ENCODE measurements around the gene ALDH3B2.
"Not testable (repeated sequence)": the region's sequence is repeated elsewhere in the genome, so short reads cannot be mapped to it uniquely, and the experiment has no call there.

Gene ALDH3B2

DNA sequence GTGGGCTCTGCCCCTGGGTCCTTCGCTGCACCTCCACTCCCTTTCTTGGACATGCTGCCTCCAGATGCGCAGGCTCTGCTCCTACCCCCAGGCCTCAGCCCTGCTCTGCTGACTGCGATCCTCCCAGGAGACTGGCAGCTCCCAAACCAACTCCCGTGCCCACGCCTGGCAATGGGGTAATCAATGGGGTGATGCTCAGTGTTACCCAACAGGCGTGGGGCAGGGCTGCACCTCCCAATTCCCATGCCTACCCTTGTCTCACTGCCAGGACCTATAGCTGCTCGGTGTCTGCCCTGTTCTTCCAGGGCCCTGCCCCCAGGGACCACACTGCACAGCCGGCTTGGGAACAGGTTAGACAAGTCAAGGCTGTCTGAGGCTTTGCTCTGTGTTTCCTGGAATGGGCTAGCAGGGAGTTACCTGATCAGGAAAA, at the start of gene ALDH3B2:
ALDH3B2 (minus strand) TSS at position 182 of the 430 bp plus-strand sequence. CDS start 7,688 bp downstream, outside the sequence.
- in situ Hi-C loops (cut with HindIII; ENCODE audit: low sequenced_read_pairs), result no loop called here

GRCh38 chr11:67723036-67723435, 48.6 kb upstream of the ALDH3B2 start:
- in situ Hi-C loops (cut with HindIII; ENCODE audit: low sequenced_read_pairs), result not testable (repeated sequence)

DNA sequence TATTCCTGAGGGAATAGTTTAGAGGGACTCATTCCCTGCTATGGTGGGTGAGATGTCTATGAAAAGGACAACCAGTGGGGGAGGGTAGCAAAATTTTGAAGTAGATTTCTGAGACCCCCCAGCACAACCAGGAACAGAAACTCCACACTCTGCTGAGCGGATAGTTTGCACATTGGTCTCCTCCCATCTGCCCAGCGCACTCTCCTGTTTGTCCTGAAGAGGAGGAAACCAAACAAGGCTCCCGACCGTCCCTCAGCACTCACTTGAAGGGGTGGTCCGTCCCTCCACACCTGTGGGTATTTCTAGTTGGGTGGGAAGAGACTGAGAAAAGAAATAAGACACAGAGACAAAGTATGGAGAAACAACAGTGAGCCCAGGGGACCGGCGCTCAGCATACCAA, 41.8 kb upstream of the ALDH3B2 start:
- in situ Hi-C loops (cut with HindIII; ENCODE audit: low sequenced_read_pairs), result not testable (repeated sequence)

GRCh38 chr11:67715801-67716200, 41.4 kb upstream of the ALDH3B2 start:
- in situ Hi-C loops (cut with HindIII; ENCODE audit: low sequenced_read_pairs), result not testable (repeated sequence)

- in situ Hi-C loops (cut with HindIII; ENCODE audit: low sequenced_read_pairs), result not testable (repeated sequence)
Measured at GRCh38 chr11:67713892-67714509, 39.6 kb upstream of the ALDH3B2 start.

DNA sequence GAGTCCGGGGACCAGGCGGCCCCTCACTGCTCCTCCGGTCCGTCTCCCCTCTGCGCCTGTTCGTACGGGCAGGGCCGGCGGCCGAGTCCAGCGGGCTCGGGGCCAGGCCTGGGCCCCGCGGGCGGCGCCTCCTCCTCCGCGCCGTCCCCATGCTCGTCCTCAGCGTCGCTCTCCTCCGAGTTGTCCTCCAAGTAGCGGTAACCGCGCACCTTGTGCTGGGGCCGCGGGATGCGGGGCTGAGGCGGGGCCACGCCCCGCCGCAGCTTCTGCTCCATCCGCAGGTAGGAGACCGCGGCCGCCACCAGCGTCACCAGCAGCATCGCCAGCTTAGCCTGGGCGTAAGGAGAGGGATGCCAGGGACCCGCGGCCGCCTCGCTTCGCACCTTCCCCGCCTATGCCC, 37.3 kb upstream of the ALDH3B2 start:
- in situ Hi-C loops (cut with HindIII; ENCODE audit: low sequenced_read_pairs), result not testable (repeated sequence)

- in situ Hi-C loops (cut with HindIII; ENCODE audit: low sequenced_read_pairs), result not testable (repeated sequence)
Measured at GRCh38 chr11:67711212-67711611, 36.8 kb upstream of the ALDH3B2 start.

DNA sequence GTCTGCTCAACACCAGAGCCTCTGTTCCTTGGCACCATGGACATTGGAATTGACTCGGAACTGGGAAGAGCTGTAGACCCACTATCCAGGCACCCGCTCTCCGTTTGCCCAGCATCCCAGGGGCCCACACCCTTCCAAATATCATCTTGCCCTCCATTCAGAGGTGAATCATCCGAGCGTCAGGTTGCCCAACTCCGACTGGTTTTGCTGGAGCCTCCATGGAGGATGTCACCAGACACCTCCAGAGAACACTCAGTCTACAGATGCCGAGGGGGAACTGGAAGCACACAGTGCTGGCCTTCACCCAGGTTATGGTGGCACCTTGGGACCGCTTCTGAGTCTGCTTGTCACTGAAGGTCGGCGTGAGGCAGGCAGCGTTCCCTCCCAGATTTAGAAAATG, 35.4 kb upstream of the ALDH3B2 start:
- in situ Hi-C loops (cut with HindIII; ENCODE audit: low sequenced_read_pairs), result not testable (repeated sequence)

- in situ Hi-C loops (cut with HindIII; ENCODE audit: low sequenced_read_pairs), result no loop called here
Measured at GRCh38 chr11:67705264-67705663, 30.8 kb upstream of the ALDH3B2 start.

GRCh38 chr11:67704524-67704923, 30.1 kb upstream of the ALDH3B2 start:
- in situ Hi-C loops (cut with HindIII; ENCODE audit: low sequenced_read_pairs), result no loop called here

- in situ Hi-C loops (cut with HindIII; ENCODE audit: low sequenced_read_pairs), result not testable (repeated sequence)
Measured at GRCh38 chr11:67703709-67704108, 29.3 kb upstream of the ALDH3B2 start.

- in situ Hi-C loops (cut with HindIII; ENCODE audit: low sequenced_read_pairs), result no loop called here
Measured at GRCh38 chr11:67700548-67701262, 26.3 kb upstream of the ALDH3B2 start.

DNA sequence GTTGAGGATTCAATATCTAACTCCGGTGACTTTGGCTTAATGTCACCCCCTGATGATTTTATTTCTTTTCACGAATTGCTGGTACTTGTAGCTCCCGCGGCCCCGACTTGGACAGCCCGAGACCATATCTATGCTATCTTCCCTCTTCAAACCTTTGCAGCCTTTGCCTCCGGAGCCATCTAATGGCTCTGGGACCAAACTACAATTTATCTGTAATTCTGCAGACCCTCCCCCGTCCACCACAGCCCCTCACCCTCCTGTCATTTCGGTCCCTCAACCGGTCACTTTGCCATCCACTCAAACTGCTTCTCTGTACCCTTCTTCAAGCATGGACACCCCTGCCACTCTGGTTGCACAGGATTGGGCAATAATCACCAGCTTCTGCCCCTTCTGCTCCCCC, 25.7 kb upstream of the ALDH3B2 start:
- in situ Hi-C loops (cut with HindIII; ENCODE audit: low sequenced_read_pairs), result no loop called here

DNA sequence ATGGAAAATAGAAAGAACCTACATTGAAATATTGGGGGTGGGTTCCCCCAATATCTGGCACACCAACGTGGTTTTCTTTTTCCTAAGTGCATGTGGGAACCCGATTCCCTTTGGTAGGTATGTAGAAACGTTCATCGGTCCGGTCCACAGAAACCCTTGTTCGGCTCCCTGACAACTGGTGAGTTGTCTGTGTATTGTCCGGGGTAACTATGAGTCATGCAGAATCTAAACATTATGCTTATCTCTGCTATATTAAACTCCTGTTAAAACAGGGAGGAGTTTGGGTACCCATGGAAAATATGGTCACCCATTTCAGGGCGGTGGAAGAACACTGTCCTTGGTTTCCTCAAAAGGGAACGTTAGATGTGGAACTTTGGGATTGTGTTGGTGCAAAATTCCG, 25.1 kb upstream of the ALDH3B2 start:
- in situ Hi-C loops (cut with HindIII; ENCODE audit: low sequenced_read_pairs), result no loop called here

DNA sequence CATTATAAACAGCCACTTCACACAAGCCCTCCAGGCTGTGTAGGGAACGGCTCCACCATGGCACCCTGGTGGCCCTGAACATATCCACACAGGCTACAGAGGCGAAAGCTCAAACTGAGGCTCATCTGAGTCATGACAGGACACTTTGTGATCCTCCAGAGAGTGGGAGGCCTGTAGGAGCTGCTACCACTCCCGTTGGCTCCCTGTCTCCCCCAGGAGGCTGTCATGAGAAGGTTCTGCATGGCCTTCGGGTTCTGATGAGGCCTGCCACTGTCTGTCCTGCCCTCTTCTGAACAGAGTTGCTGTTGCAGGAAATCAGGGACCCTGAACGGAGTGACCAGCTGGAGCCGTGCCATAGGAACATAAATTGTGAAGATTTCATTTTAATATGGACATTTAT, 23.8 kb upstream of the ALDH3B2 start:
- in situ Hi-C loops (cut with HindIII; ENCODE audit: low sequenced_read_pairs), result no loop called here

DNA sequence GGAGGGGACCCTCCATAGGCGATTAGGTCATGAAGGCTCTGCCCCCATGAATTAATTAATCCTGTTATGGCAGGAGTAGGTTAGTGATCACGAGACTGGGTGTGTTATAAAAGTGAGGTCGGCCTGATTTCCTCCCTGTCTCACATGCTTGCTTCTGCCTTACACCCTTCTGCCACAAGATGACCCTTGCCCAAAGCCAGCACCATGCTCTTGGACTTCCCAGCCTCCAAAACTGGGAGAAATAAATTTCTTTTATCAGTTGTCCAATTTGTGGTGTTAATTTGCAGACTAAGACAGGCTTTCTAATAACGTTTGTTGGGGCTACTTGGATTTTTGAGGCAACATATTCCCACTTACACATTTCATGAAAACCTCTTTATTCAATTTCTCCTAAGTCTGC, 23.4 kb upstream of the ALDH3B2 start:
- in situ Hi-C loops (cut with HindIII; ENCODE audit: low sequenced_read_pairs), result no loop called here

GRCh38 chr11:67696998-67697397, 22.6 kb upstream of the ALDH3B2 start:
- in situ Hi-C loops (cut with HindIII; ENCODE audit: low sequenced_read_pairs), result no loop called here

DNA sequence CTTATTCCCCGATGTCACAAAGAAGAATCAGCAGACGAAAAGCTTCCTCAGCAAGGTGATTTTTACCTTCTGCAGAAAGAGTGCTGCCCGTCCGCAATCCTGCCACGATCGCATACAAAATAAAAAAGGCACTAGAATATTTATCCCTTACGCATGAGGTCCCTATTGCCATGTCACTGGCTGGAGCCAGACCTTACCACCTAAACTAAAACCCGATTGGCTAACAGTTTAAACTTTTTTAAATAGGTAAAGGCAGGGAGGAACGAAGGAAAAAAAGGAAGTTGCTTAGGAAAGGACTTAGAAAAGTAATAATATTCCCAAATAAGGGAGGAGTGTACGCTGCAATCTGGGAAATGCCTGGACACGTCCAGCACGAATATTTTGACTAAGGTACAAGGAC, 21.2 kb upstream of the ALDH3B2 start:
- in situ Hi-C loops (cut with HindIII; ENCODE audit: low sequenced_read_pairs), result no loop called here

- in situ Hi-C loops (cut with HindIII; ENCODE audit: low sequenced_read_pairs), result loop anchor here (5.0 kb wide), 1 partner anchor 63 kb away; no protein-coding TSS in a partner anchor
Measured at GRCh38 chr11:67694875-67695555, 20.6 kb upstream of the ALDH3B2 start.

DNA sequence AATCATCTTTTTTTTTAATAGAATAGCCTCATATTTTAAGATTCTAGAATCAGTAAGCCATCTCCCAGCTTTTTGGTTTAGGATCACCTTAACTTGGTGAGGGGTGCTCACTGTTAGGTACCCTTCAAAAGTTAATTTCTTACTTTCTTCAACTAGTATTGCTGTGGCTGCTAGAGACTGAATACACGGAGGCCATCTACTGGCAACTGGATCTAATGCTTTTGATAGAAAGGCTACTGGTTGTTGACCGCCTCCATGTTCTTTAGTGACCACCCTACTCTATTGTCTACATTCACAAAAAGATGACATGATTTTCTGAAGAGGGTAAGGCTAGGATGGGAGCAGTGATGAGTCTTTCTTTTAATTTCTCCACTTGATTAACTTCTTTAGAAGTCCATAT, 16.7 kb upstream of the ALDH3B2 start:
- in situ Hi-C loops (cut with HindIII; ENCODE audit: low sequenced_read_pairs), result loop anchor here (5.0 kb wide), 1 partner anchor 59 kb away; no protein-coding TSS in a partner anchor

DNA sequence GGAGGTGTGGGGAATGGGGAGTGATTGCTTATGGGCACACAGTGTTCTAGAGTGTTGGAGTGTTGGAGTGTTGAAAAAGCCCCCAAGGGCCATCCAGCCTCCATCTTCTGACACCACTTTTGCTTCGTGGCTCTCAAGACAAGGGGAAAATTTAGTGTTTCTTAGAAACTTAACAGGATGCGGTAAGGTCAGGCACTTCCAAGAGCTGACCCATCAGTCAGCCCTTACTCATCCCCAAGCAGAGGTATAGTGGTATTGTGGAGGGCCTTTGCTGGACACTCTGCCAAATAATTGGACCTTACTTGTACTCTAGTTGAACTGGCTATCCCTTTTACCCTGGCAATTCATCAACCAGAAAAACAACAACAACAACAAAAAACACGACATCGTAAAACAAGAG, 14.8 kb upstream of the ALDH3B2 start:
- in situ Hi-C loops (cut with HindIII; ENCODE audit: low sequenced_read_pairs), result no loop called here

DNA sequence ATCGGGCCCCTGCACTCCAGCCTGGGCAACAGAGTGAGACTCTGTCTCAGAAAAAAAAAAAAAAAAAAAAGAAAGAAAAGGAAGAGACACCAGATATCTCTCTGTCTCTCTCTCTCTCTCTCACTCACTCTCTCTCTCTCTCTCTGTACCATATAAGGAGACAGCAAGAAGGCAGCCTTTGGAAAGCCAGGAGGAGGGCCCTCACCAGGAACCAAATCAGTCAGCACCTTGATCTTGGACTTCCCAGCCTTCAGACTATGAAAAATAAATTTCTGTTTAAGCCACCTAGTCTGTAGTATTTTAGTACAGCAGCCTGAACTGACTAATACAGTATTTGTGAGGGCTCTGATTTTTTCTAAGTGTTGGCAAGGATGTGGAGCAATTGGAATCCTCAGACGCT, 13.6 kb upstream of the ALDH3B2 start:
- in situ Hi-C loops (cut with HindIII; ENCODE audit: low sequenced_read_pairs), result no loop called here
